SU-DHL-6 (cell line): Measurements from ENCODE around the gene ROR1.

ENCODE experiments used
- EZH2phosphoT487 ChIP-seq: fragments of 200-600 bp; sonication (generic), shearing (Covaris generic); conservative IDR thresholded peaks from 2 replicates; pipeline ENCODE4 v1.6.1; 2018; ENCODE audit warnings: mild to moderate bottlenecking, antibody characterized with exemption, low read length, moderate library complexity, mixed read lengths
- TF ChIP-seq, protein P1 (sequence below): fragments of 200-600 bp; sonication (generic); IDR thresholded peaks from one replicate; pipeline ENCODE4 v1.5.1; 2017; ENCODE audit warnings: antibody characterized with exemption, mild to moderate bottlenecking, low read length, moderate library complexity; ENCODE audit not compliant: insufficient read depth, poor library complexity, severe bottlenecking

GRCh38 chr1:63847308-63847910, 73.6 kb downstream of the ROR1 start:
- TF ChIP-seq, protein P1, sequence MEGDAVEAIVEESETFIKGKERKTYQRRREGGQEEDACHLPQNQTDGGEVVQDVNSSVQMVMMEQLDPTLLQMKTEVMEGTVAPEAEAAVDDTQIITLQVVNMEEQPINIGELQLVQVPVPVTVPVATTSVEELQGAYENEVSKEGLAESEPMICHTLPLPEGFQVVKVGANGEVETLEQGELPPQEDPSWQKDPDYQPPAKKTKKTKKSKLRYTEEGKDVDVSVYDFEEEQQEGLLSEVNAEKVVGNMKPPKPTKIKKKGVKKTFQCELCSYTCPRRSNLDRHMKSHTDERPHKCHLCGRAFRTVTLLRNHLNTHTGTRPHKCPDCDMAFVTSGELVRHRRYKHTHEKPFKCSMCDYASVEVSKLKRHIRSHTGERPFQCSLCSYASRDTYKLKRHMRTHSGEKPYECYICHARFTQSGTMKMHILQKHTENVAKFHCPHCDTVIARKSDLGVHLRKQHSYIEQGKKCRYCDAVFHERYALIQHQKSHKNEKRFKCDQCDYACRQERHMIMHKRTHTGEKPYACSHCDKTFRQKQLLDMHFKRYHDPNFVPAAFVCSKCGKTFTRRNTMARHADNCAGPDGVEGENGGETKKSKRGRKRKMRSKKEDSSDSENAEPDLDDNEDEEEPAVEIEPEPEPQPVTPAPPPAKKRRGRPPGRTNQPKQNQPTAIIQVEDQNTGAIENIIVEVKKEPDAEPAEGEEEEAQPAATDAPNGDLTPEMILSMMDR: no peak
- no peak for TF ChIP-seq EZH2phosphoT487
